DND-41 (cell line): ENCODE data around the gene RAB3B.

Source experiments
- CTCF ChIP-seq: IDR thresholded peaks from 2 replicates; pipeline ENCODE4 v1.5.1; 2012; ENCODE audit warnings: borderline replicate concordance, low read length, moderate library complexity, mild to moderate bottlenecking; ENCODE audit not compliant: poor library complexity, severe bottlenecking; ENCODE audit errors: extremely low read depth
- EZH2 ChIP-seq: IDR thresholded peaks from 3 replicates; pipeline ENCODE4 v1.6.1; 2012; ENCODE audit warnings: borderline replicate concordance, low read depth, mild to moderate bottlenecking, moderate library complexity, low read length, inconsistent platforms; ENCODE audit not compliant: severe bottlenecking

DNA sequence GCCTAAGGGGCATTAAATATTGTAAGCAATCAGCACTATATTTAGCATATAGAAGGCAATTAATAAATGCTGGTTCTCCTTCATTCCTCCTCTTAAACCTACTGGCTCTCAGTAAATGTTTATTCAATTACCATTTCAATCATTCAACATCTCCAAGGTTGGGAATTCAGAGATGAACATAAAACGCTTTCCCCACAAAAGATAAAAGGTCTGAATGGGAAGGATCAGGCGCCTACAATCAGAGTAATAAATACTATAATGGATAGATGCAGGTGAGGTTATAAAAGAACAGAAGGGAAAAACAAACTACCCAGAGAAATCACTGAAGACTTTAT, 43.5 kb upstream of the RAB3B start:
- TF ChIP-seq EZH2 (no peak), CTCF (no peak)
